ENCODE results near the gene SKA3. TPM values are rescaled to one million over a fixed set of nuclear protein-coding genes. Genes with fewer than 3 reads are reported as not detected.

Gene SKA3
- total RNA-seq, 1 experiment from 2014 or later = 61.8 TPM

GRCh38 chr13:21149568-21149967 is 26.8 kb downstream of the SKA3 start:
- H3K23me2 ChIP-seq (ENCODE audit: insufficient read length, low read depth, low read length, poor library complexity, severe bottlenecking) = no peaks in the 10 kb centered on the region
- H3K36me3 Mint-ChIP-seq (ENCODE audit: insufficient read depth in 1 of 3, low read depth in 3 of 3) = peaks cover 8 to 46% (median 28%) of the 10 kb centered on the region in 3 experiments; a peak in 6 of 7 replicates
- H2AK5ac ChIP-seq (ENCODE audit: insufficient read length, low read length) = no peak overlapping the region
- no peak overlapping the region for H2BK120ac ChIP-seq (ENCODE audit: low read depth, low read length, poor library complexity, severe bottlenecking)
- no peak overlapping the region for H3K9ac ChIP-seq (ENCODE audit: extremely low read depth, insufficient read length, low read length)
- no peak overlapping the region for H4K8ac ChIP-seq (replicated peaks; ENCODE audit: insufficient read length, low read depth, low read length)
- H3K27ac Mint-ChIP-seq = no peak overlapping the region
- no peaks in the 10 kb centered on the region for H3K9me3 ChIP-seq (ENCODE audit: control insufficient read depth, low read depth, low read length)
- H3K27me3 Mint-ChIP-seq (ENCODE audit: low read depth) = no peaks in the 10 kb centered on the region
- H3K4me3 Mint-ChIP-seq = no peak overlapping the region
- H2BK5ac ChIP-seq (ENCODE audit: insufficient read length, low read length) = no peak overlapping the region
- no peak overlapping the region for H4K5ac ChIP-seq (ENCODE audit: insufficient read length, low read depth, low read length)
- H2BK20ac ChIP-seq (ENCODE audit: low read depth, low read length, poor library complexity, severe bottlenecking) = no peak overlapping the region
- no peaks in the 10 kb centered on the region for H3K27me3 ChIP-seq (ENCODE audit: insufficient read depth, low read length)
- H2BK12ac ChIP-seq (ENCODE audit: insufficient read length, low read depth, low read length) = no peak overlapping the region
- peaks cover 3% of the 10 kb centered on the region; the same call in 1 of the 2 replicates for H3K4me1 ChIP-seq (ENCODE audit: insufficient read depth, low read length)
- WGBS (ENCODE audit: extremely low coverage, insufficient read length, low lambda C conversion rate) = no CpG with 5 or more reads among the region's 1 CpG
- H4K91ac ChIP-seq (ENCODE audit: insufficient read length, low read depth, low read length) = no peak overlapping the region
- no peak for DNase-seq
- H3K4me2 ChIP-seq (ENCODE audit: insufficient read depth, insufficient read length, low read length) = no peak overlapping the region
- no peak overlapping the region for H3K14ac ChIP-seq (ENCODE audit: insufficient read depth, low read length)
- no peak overlapping the region for H3K56ac ChIP-seq (ENCODE audit: insufficient read length, low read depth, low read length)
- no peaks in the 10 kb centered on the region for H3K9me3 Mint-ChIP-seq
- H3K79me1 ChIP-seq (ENCODE audit: insufficient read depth, low read depth, low read length, poor library complexity, severe bottlenecking) = no peaks in the 10 kb centered on the region
- no peak for TF ChIP-seq CTCF (conservative IDR thresholded peaks at IDR 0.05)
- no peak overlapping the region for H2BK15ac ChIP-seq (ENCODE audit: low read depth, low read length)
- no peak overlapping the region for H3K23ac ChIP-seq (ENCODE audit: insufficient read length, low read depth, low read length)
- no peak overlapping the region for H3K18ac ChIP-seq (ENCODE audit: insufficient read length, low read depth, low read length)
- no peaks in the 10 kb centered on the region; the same call in 1 of the 2 replicates for H3K79me2 ChIP-seq (ENCODE audit: insufficient read depth, low read length)
- no peak overlapping the region for H3K4ac ChIP-seq (ENCODE audit: low read depth, low read length)
- no peaks in the 10 kb centered on the region for H4K20me1 ChIP-seq (ENCODE audit: control insufficient read depth, insufficient read depth, insufficient read length)
- H3T11ph ChIP-seq (ENCODE audit: low read length) = no peak overlapping the region
- H3K4me1 Mint-ChIP-seq = peaks cover 23 to 32% of the 10 kb centered on the region in 2 experiments
- H2AFZ ChIP-seq (ENCODE audit: low read length) = no peak overlapping the region
- no peak overlapping the region for H3K27ac ChIP-seq (ENCODE audit: insufficient read length, low read depth, low read length)
